H1 (cell line): Measurements from ENCODE around the gene MMAB. TPM values are rescaled to one million over a fixed set of nuclear protein-coding genes. Genes with fewer than 3 reads are reported as not detected.

ENCODE experiments used
- CTCF ChIA-PET: fragments of 300-600 bp; sonication (Branson Sonifier 250); formaldehyde crosslinking; loops from one replicate; lab custom pipeline; 2021; ENCODE audit not compliant: partially characterized antibody; lab: Charles Lee
- POLR2A ChIA-PET: fragments of 300-600 bp; sonication (Branson Sonifier 250); formaldehyde crosslinking; loops from one replicate; lab custom pipeline; 2021; ENCODE audit warnings: inconsistent platforms; ENCODE audit not compliant: partially characterized antibody; lab: Charles Lee
- DNase-seq, 2 experiments: peaks; one replicate each; pipeline versions ENCODE4 v3.0.0 to v3.0.0-alpha.2; 2010 to 2022; ENCODE audit warnings: low spot score in 2 of 2, low read depth in 1 of 2, mixed read lengths in 1 of 2
- FAIRE-seq: peaks from 2 replicates; lab custom pipeline; 2011; peaks lifted over from hg19 to GRCh38; lab: Jason Lieb, UNC
- H2AFZ ChIP-seq: 2 replicates; pipeline ENCODE4 v1.8.1; 2012; ENCODE audit warnings: low read length, inconsistent platforms
- H2AK5ac ChIP-seq: 2 replicates; pipeline ENCODE4 v1.6.1; 2013; ENCODE audit warnings: low read depth, low read length
- H2BK120ac ChIP-seq: replicated peaks from 2 replicates; pipeline ENCODE3; 2013; ENCODE audit warnings: low read depth, low read length, inconsistent platforms
- H2BK12ac ChIP-seq: 2 replicates; pipeline ENCODE4 v1.6.1; 2013; ENCODE audit warnings: low read depth, low read length
- H2BK15ac ChIP-seq: 2 replicates; pipeline ENCODE4 v1.6.1; 2013; ENCODE audit warnings: low read length
- H2BK20ac ChIP-seq: 2 replicates; pipeline ENCODE4 v1.6.1; 2013; ENCODE audit warnings: low read length
- H2BK5ac ChIP-seq: 2 replicates; pipeline ENCODE4 v1.6.1; 2013; ENCODE audit warnings: low read depth, low read length
- H3K14ac ChIP-seq: 2 replicates; pipeline ENCODE4 v1.6.1; 2013; ENCODE audit warnings: inconsistent platforms; ENCODE audit not compliant: insufficient read length
- H3K18ac ChIP-seq: 2 replicates; pipeline ENCODE4 v1.6.1; 2013; ENCODE audit warnings: low read length; ENCODE audit errors: extremely low read depth
- H3K23ac ChIP-seq: 2 replicates; pipeline ENCODE4 v1.6.1; 2013; ENCODE audit warnings: inconsistent platforms; ENCODE audit not compliant: insufficient read length
- H3K23me2 ChIP-seq: 2 replicates; pipeline ENCODE4 v1.6.1; 2013; ENCODE audit warnings: low read depth, low read length
- H3K27ac ChIP-seq: 2 replicates; pipeline ENCODE4 v1.6.1; 2011; ENCODE audit warnings: low read depth, low read length, inconsistent platforms
- H3K27me3 ChIP-seq, 4 experiments: replicated peaks in 1 of 4; 1 replicate in 1 of 4; 2 replicates in 3 of 4; pipeline versions ENCODE4 v1.6.1 to v1.8.1; 2011 to 2013; ENCODE audit warnings: low read length in 3 of 4, mild to moderate bottlenecking in 3 of 4, inconsistent platforms in 2 of 4, mixed read lengths in 2 of 4, moderate library complexity in 1 of 4; ENCODE audit not compliant: control insufficient read depth in 3 of 4, insufficient read depth in 3 of 4; ENCODE audit errors: extremely low read depth in 1 of 4
- H3K36me3 ChIP-seq, 4 experiments: 2 replicates each; pipeline versions ENCODE4 v1.6.1 to v1.8.1; 2011 to 2013; ENCODE audit warnings: mild to moderate bottlenecking in 4 of 4, low read length in 3 of 4, moderate library complexity in 2 of 4, control low read depth in 1 of 4, inconsistent platforms in 1 of 4; ENCODE audit not compliant: insufficient read depth in 4 of 4, control insufficient read depth in 2 of 4
- H3K4ac ChIP-seq: replicated peaks from 2 replicates; pipeline ENCODE3; 2013; ENCODE audit warnings: low read length, low read depth, mixed read lengths, inconsistent platforms; ENCODE audit not compliant: insufficient read length
- H3K4me1 ChIP-seq, 4 experiments: replicated peaks in 1 of 4; 1 replicate in 1 of 4; 2 replicates in 3 of 4; pipeline versions ENCODE4 v1.6.1 to v1.8.1; 2011 to 2013; ENCODE audit warnings: low read length in 3 of 4, inconsistent platforms in 2 of 4, mixed read lengths in 1 of 4; ENCODE audit not compliant: insufficient read depth in 4 of 4, control insufficient read depth in 3 of 4
- H3K4me2 ChIP-seq, 2 experiments: 2 replicates each; pipeline versions ENCODE4 v1.6.1 to v1.8.1; 2011 to 2013; ENCODE audit warnings: low read depth in 2 of 2, low read length in 2 of 2, control low read depth in 1 of 2, inconsistent platforms in 1 of 2, mild to moderate bottlenecking in 1 of 2; ENCODE audit not compliant: insufficient read depth in 1 of 2
- H3K4me3 ChIP-seq, 4 experiments: fragments of 200-600, 300-600 bp in 1 of 4; sonication (generic), shearing (Covaris generic), sonication (Bioruptor Twin) in 1 of 4; 2 replicates each; pipeline versions ENCODE4 v1.5.1 to v1.8.1; 2011 to 2016; ENCODE audit warnings: low read length in 4 of 4, low read depth in 3 of 4, control low read depth in 2 of 4, inconsistent platforms in 2 of 4, mild to moderate bottlenecking in 2 of 4, mixed read lengths in 1 of 4, moderate library complexity in 1 of 4; ENCODE audit not compliant: insufficient read depth in 2 of 4; ENCODE audit errors: extremely low read depth in 1 of 4
- H3K56ac ChIP-seq: replicated peaks from 2 replicates; pipeline ENCODE3; 2013; ENCODE audit warnings: low read depth, mild to moderate bottlenecking, mixed read lengths, low read length, inconsistent platforms; ENCODE audit not compliant: insufficient read length
- H3K79me1 ChIP-seq: 2 replicates; pipeline ENCODE4 v1.6.1; 2013; ENCODE audit warnings: low read depth, low read length, control low read depth
- H3K79me2 ChIP-seq, 2 experiments: 2 replicates each; pipeline versions ENCODE4 v1.6.1 to v1.8.1; 2012 to 2013; ENCODE audit warnings: low read length in 2 of 2, mild to moderate bottlenecking in 2 of 2, inconsistent platforms in 1 of 2; ENCODE audit not compliant: insufficient read depth in 2 of 2, control insufficient read depth in 1 of 2
- H3K9ac ChIP-seq, 4 experiments: replicated peaks in 1 of 4; 1 replicate in 1 of 4; 2 replicates in 3 of 4; pipeline versions ENCODE4 v1.6.1 to v1.8.1; 2011 to 2013; ENCODE audit warnings: low read depth in 3 of 4, low read length in 3 of 4, control low read depth in 2 of 4, mild to moderate bottlenecking in 2 of 4, moderate library complexity in 2 of 4, inconsistent platforms in 1 of 4; ENCODE audit errors: extremely low read depth in 1 of 4
- H3K9me3 ChIP-seq, 2 experiments: 2 replicates each; pipeline versions ENCODE4 v1.6.1 to v1.8.1; 2012 to 2013; ENCODE audit warnings: mild to moderate bottlenecking in 2 of 2, moderate library complexity in 2 of 2, control low read depth in 1 of 2, inconsistent platforms in 1 of 2, low read depth in 1 of 2, low read length in 1 of 2, mixed read lengths in 1 of 2; ENCODE audit not compliant: insufficient read depth in 2 of 2
- H4K20me1 ChIP-seq, 2 experiments: replicated peaks in 1 of 2; 2 replicates each; pipeline versions ENCODE3 to v1.8.1; 2011 to 2013; ENCODE audit warnings: inconsistent platforms in 2 of 2, low read length in 2 of 2, mild to moderate bottlenecking in 1 of 2; ENCODE audit not compliant: insufficient read depth in 2 of 2, control insufficient read depth in 1 of 2
- H4K5ac ChIP-seq: 2 replicates; pipeline ENCODE4 v1.6.1; 2013; ENCODE audit warnings: low read length, low read depth, mixed read lengths, inconsistent platforms; ENCODE audit not compliant: insufficient read length
- H4K8ac ChIP-seq: 2 replicates; pipeline ENCODE4 v1.8.0; 2013; ENCODE audit warnings: mild to moderate bottlenecking, moderate library complexity, low read length, inconsistent platforms; ENCODE audit not compliant: insufficient read depth; ENCODE audit errors: extremely low read depth
- H4K91ac ChIP-seq: replicated peaks from 2 replicates; pipeline ENCODE3; 2013; ENCODE audit warnings: low read length, mixed read lengths, inconsistent platforms; ENCODE audit not compliant: insufficient read length
- ASH2L ChIP-seq: fragments of 200-600, 300-600 bp; sonication (generic); IDR thresholded peaks from one replicate; pipeline ENCODE4 v1.7.1; 2017; ENCODE audit warnings: low read length
- CBX5 ChIP-seq: fragments of 300-800, 300-1000 bp; sonication (generic); IDR thresholded peaks from 2 replicates; pipeline ENCODE4 v1.7.1; 2016; ENCODE audit warnings: antibody characterized with exemption, low read length, low read depth
- CBX8 ChIP-seq: fragments of 300-800, 300-1000 bp; sonication (generic); IDR thresholded peaks from 2 replicates; pipeline ENCODE4 v1.7.1; 2016; ENCODE audit warnings: low read depth, low read length, borderline replicate concordance
- EZH2 ChIP-seq: fragments of 200-600 bp; sonication (generic); IDR thresholded peaks from 2 replicates; pipeline ENCODE4 v1.7.1; 2012; ENCODE audit warnings: low read depth, mild to moderate bottlenecking, moderate library complexity, low read length, inconsistent platforms; ENCODE audit not compliant: severe bottlenecking
- FOSL1 ChIP-seq: IDR thresholded peaks from 2 replicates; pipeline ENCODE4 v1.6.1; 2011; ENCODE audit warnings: mild to moderate bottlenecking, low read depth, low read length, moderate library complexity; ENCODE audit not compliant: insufficient read depth
- MAX ChIP-seq: IDR thresholded peaks from 2 replicates; pipeline ENCODE4 v1.6.1; 2012; ENCODE audit warnings: inconsistent platforms
- POLR2A ChIP-seq, 2 experiments: IDR thresholded peaks; 1 replicate in 1 of 2; 2 replicates in 1 of 2; pipeline ENCODE4 v1.6.1; 2011; ENCODE audit warnings: low read depth in 2 of 2, low read length in 2 of 2, mild to moderate bottlenecking in 2 of 2; ENCODE audit errors: control extremely low read depth in 1 of 2
- RBBP5 ChIP-seq: IDR thresholded peaks from 2 replicates; pipeline ENCODE4 v1.7.1; 2012; ENCODE audit warnings: low read depth, mild to moderate bottlenecking, inconsistent platforms, low read length, moderate library complexity, borderline replicate concordance
- RXRA ChIP-seq: IDR thresholded peaks from 2 replicates; pipeline ENCODE4 v1.6.1; 2011; ENCODE audit warnings: low read depth, mild to moderate bottlenecking, low read length, moderate library complexity; ENCODE audit not compliant: insufficient read depth
- TCF12 ChIP-seq: IDR thresholded peaks from 2 replicates; pipeline ENCODE4 v1.6.1; 2011; ENCODE audit warnings: low read depth, mild to moderate bottlenecking, low read length
- YY1 ChIP-seq: IDR thresholded peaks from 2 replicates; pipeline ENCODE4 v1.6.1; 2011; ENCODE audit warnings: low read depth, mild to moderate bottlenecking, low read length
- WGBS, 2 experiments: shearing (Covaris generic) in 1 of 2; methylation state at CpG; one replicate each; pipeline versions ENCODE4 v1.1.6 to v1.1.7; 2013 to 2015; ENCODE audit warnings: low lambda C conversion rate in 2 of 2, mixed read lengths in 2 of 2, inconsistent platforms in 1 of 2, low coverage in 1 of 2, missing lambda C conversion rate in 1 of 2; ENCODE audit not compliant: insufficient replicate concordance in 2 of 2, insufficient coverage in 1 of 2, insufficient read length in 1 of 2; ENCODE audit errors: extremely low coverage in 1 of 2, missing lambda C conversion rate in 1 of 2; 5-methylcytosine and 5-hydroxymethylcytosine counted together
- polyA plus RNA-seq, 7 experiments: library from polyadenylated mRNA; depleted of rRNA in 3 of 7; stranded (reverse) in 5 of 7; unstranded in 2 of 7; fragments of >200 nt in 5 of 7; fragments of 200-250 nt in 2 of 7; gene quantifications; 1 replicate in 5 of 7; 2 replicates in 1 of 7; 4 replicates in 1 of 7; pipeline versions ENCODE4 v1.2.1 to v1.2.3, GENCODE V29; 2011 to 2013; ENCODE audit warnings: missing spikeins in 2 of 7, mixed read lengths in 2 of 7
- total RNA-seq: library from RNA; stranded (reverse); fragmentation: NEBNext Ultra II Directional; extraction: Animal tissue kit (Norgen Biotek cat#: 25700); gene quantifications from 2 replicates; pipeline ENCODE4 v1.2.1, GENCODE V29; 2021
- TF ChIP-seq, protein P1 (sequence below): IDR thresholded peaks from 2 replicates; pipeline ENCODE4 v1.6.1; 2011; ENCODE audit warnings: low read depth, mild to moderate bottlenecking, low read length; ENCODE audit not compliant: insufficient read depth

Gene MMAB
- total and polyA plus RNA-seq, 2 of the 8 experiments (the other 6 are each of a cell fraction or from before 2014, with no cell fraction given) = 12.9 to 18.5 TPM

DNA sequence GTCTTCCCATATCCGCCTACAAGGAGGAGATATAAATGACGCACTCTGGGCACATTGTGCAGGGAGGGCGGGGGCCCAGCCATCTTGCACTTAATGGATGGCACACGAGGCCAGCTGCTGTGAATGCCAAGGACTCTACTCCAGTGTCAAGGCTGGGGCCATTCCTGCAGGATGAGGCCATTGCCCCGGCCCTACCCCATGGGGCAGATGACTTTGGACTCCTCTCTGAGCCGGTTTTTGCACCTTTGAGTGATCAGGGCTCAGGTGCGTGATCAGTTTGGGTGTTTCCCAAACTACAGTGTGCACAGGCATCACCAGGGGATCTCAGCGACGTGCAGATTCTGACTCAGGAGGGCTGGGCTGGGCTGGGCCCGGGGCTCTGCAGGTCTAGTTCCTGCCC lies 16.1 kb downstream of the MMAB start:
- H3K4me3 ChIP-seq = no peak overlapping the region
- H3K9me3 ChIP-seq = no peaks in the 10 kb centered on the region
- no peaks in the 10 kb centered on the region for H3K23me2 ChIP-seq
- H4K8ac ChIP-seq = no peak overlapping the region
- H4K5ac ChIP-seq = no peak overlapping the region
- no peak overlapping the region for H2BK120ac ChIP-seq
- H3K27ac ChIP-seq = no peak overlapping the region
- H3K23ac ChIP-seq = no peak overlapping the region
- no peak overlapping the region for H2AK5ac ChIP-seq
- no peak overlapping the region for H2BK12ac ChIP-seq
- no peak overlapping the region for H2BK20ac ChIP-seq
- H2BK15ac ChIP-seq = no peak overlapping the region
- H4K91ac ChIP-seq = no peak overlapping the region
- H3K79me2 ChIP-seq = no peaks in the 10 kb centered on the region
- DNase-seq = no peak
- CTCF ChIA-PET = interaction anchor here (0.6 to 1.5 kb wide), 6 partner anchors 13 to 460 kb away, joined by 3 to 8 read pairs (median 4); no protein-coding TSS in a partner anchor
- WGBS, 2 experiments = 91% methylated on average over 10 of the region's 10 CpGs; no CpG with 5 or more reads in 1 of the 2 experiments
- POLR2A ChIA-PET = interaction anchor here (0.8 to 1.2 kb wide), 2 partner anchors 16 to 37 kb away, joined by 3 to 4 read pairs; no protein-coding TSS in a partner anchor
- H2BK5ac ChIP-seq = no peak overlapping the region
- H3K27me3 ChIP-seq = no peaks in the 10 kb centered on the region; a peak in 1 of 7 replicates
- H3K4ac ChIP-seq = no peak overlapping the region
- H4K20me1 ChIP-seq = peaks cover 0 to 2% of the 10 kb centered on the region in 2 experiments
- H2AFZ ChIP-seq = no peak overlapping the region
- H3K18ac ChIP-seq = no peak overlapping the region
- H3K79me1 ChIP-seq = no peaks in the 10 kb centered on the region
- peaks cover 0 to 4% (median 0%) of the 10 kb centered on the region in 4 experiments; a peak in 2 of 7 replicates for H3K4me1 ChIP-seq
- no peak for FAIRE-seq
- peaks cover 0 to under 1% (median 0%) of the 10 kb centered on the region in 4 experiments; a peak in 3 of 8 replicates for H3K36me3 ChIP-seq
- no peak overlapping the region for H3K4me2 ChIP-seq
- no peak overlapping the region for H3K14ac ChIP-seq
- no peak overlapping the region for H3K9ac ChIP-seq
- no peak overlapping the region for H3K56ac ChIP-seq
- TF ChIP-seq, protein P1, sequence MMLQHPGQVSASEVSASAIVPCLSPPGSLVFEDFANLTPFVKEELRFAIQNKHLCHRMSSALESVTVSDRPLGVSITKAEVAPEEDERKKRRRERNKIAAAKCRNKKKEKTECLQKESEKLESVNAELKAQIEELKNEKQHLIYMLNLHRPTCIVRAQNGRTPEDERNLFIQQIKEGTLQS = no peak
- TF ChIP-seq RXRA (no peak), RBBP5 (no peak), TCF12 (no peak), YY1 (no peak), FOSL1 (no peak), ASH2L (no peak), POLR2A (IDR thresholded peaks at IDR 0.05; ENCODE audit: control extremely low read depth in 1 of 2, low read depth in 2 of 2, low read length in 2 of 2) (no peak), MAX (no peak), CBX8 (no peak), CBX5 (no peak), EZH2 (no peak)
